GM21717 (cell line): Measurements from ENCODE around the gene IP6K1.
A peak's percentile ranks its signal among the peaks of the same experiment; 100 is the strongest.
"Not testable (repeated sequence)": the region's sequence is repeated elsewhere in the genome, so short reads cannot be mapped to it uniquely, and the experiment has no call there.

Experiments
- ATAC-seq: cut with Tn5 transposase; IDR thresholded peaks from one replicate; pipeline ENCODE4 v1.9.1; 2021; ENCODE audit warnings: mild to moderate bottlenecking, moderate library complexity; ENCODE audit not compliant: unreplicated experiment

Gene IP6K1

GRCh38 chr3:49690856-49691255 is 95.5 kb downstream of the IP6K1 start:
- ATAC-seq, result not testable (repeated sequence)

DNA sequence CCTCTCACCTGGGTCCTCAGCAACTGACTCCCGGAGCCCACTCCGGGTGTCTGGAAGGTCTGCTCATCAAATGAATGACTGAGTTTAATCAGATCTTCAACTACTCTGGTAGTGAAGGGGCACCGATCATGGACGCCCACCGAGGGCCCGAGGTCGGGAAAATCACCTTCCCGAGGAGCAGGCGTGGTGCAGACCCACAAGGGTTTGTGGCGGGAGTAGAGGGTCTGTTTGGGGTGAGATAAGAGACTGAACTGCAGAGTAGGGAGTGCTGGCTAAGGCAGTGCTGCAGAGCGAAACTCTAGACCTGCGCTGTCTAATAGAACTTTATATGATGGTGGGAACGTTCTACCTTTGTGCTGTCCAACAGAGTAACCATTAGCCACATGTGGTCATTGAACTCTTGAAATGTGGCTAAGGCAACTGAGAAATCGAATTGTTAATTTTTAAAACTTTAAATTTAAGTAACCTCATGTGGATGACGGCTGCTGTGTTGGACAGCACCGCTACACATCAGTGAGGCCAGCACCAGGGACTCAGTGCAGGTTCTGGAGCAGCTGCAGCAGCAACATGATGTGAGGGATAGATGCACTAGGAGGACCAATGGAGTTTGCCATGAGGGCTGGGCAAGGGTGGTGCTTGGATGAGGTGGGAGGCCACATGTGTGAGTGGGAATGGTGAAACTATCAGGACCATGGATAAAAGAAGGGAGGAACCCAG is 96.3 kb downstream of the IP6K1 start:
- ATAC-seq, result not testable (repeated sequence)

GRCh38 chr3:49689046-49689907 is 97.1 kb downstream of the IP6K1 start, which contains the start of the genes MST1 and RNF123:
TSS of gene MST1 (minus strand) at chr3:49689474. CDS start at chr3:49688691, 783 bp downstream.
TSS of gene RNF123 (plus strand) at chr3:49689557. CDS start at chr3:49691166, 1,609 bp downstream.
- peak; percentile 43 for ATAC-seq

DNA sequence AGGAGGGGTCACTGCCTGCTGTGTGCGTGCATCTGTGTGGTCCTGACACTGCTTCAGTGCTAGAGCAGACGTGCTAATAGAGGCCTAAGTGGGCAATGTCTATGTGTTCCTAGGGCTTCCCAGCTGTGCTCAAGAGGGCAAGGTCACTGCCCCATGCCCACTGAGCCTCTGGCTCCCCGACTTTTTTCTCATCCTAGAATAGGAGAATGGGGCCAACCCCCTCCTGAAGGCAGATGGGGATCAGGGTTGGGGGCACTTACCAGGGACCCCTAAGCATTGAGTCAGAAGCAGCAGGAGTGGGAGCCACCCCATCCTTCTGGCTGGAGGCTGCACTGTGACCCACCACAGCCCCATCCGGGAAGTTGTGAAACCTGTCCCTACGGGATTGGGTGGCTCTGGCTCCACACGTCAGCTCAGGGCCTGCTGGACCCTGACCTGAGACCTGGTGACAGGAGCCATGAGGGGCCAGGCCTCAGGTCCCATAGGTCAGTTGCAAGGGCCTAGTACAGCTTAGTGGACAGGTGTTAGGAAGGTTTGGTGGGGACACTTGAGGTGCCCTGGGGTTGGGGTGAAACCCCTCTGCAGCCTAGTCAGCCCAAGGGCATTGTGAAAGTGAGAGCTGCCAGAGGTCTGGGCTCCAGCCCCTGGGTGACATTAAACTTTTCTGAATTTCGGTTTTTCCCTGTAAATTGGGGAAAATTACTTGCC is 97.8 kb downstream of the IP6K1 start:
- ATAC-seq, result peak; percentile 3

DNA sequence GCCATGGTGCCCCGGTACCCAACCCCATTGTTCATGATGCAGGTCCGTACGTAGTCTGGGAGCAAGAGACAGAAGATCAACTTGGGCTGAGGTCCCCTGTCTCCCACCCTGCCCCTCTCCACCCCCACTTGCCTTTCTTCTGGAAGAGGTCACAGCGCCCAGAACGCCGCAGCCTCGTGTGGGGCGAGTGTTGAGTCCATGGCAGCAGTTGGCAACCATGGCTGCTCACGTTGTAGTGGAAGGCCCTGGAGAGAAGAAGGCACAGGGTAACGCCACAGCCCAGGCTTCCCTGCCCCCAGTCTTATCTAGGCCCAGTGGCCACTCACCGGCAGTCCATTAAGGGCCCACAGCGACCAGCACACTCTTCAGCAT is 98.9 kb downstream of the IP6K1 start:
- ATAC-seq, result not testable (repeated sequence)

GRCh38 chr3:49686769-49687423 is 99.4 kb downstream of the IP6K1 start:
- not testable (repeated sequence) for ATAC-seq

DNA sequence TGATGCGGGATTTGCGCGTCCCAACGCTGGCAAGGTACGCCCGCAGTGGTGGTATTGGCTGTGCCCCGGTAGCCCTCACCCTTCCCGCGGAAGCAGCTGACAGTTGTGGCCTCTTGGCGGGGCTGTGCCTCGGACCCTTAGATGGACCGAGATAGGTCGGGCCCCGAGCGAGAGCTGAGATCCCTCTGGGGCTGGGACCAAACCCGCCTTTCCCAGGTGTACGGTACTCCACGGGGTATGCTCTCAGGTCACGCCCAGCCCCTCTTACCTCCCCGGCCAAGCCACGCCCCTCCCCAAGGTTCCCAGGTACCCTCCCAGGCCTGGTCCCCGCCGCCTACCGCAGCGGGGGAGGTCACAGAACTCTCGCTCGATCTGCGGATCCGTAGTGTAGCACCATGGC is 100.0 kb downstream of the IP6K1 start:
- not testable (repeated sequence) for ATAC-seq

DNA sequence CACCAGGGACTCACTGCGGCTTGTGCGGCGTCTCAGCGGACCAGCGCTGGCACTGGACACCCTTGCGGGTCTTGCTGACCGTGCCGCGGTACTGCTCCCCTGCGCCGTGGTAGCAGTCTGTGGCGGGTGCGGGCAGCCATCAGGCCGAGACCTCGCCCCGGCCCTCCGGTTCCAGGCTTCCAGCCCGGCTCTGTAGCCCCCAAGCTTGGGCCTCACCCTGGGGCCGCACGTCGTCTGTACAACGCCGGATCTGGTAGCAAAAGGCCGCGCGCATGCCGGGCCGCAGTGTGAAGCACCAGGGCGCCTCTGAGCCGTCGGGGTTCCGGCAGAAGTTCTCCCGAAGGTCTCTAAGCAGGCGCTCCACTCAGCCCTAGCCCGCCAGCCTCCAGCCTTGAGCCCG is 100.5 kb downstream of the IP6K1 start:
- ATAC-seq, result not testable (repeated sequence)

- ATAC-seq, result not testable (repeated sequence)
Measured at GRCh38 chr3:49685103-49685502, 101.2 kb downstream of the IP6K1 start.

DNA sequence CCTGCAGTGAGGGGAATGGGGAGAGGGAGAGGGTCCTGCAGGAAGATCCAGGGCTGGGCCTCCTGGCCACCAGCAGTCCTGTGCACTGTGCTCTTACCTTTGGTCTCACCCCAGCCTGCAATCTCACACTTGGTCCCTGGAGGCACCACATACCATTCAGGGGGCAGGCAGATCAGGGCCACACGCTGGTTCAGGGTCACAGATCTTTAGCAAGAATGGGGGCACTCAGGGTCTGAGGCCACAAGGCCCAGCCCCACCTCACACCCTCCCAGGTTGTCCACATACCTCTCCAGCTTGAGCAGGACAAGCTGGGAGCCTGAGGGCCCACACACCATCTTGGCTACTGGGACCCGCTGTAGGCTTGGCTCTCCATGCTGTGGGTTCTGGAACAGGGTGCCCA is 101.9 kb downstream of the IP6K1 start:
- ATAC-seq, result not testable (repeated sequence)

GRCh38 chr3:49683162-49683561 is 103.2 kb downstream of the IP6K1 start:
- no peak for ATAC-seq

DNA sequence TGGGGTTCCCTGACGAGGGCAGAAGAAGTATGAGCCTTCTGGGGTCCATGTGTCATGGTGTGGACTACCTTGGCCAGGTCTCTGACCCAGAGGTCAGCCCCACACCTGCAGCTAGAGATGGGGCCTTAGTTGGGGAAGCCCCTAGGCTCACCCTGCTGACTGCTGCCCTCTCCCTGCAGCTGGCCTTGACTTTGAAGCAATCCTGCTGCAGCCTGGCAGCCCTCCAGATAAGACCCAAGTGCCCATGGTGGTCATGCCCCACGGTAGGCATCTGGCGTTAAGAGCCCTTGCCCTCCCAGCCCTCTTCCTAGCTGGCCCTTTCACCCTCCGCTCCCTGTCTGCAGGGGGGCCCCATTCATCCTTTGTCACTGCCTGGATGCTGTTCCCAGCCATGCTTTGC is 104.8 kb downstream of the IP6K1 start:
- ATAC-seq, result no peak

DNA sequence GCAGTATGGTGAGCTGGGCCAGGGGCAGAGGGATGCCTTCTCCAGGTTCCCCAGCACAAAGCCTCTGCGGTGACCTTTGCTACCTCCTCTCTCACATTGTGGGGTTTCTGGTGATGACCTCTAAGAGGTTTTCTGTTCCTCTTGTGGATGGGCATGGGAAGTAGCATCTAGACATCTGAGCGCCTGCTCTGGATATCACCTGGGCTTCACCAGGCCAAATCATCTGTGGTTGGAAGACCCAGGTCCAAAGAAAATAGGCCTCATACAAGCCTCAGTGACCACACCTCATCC is 105.2 kb downstream of the IP6K1 start:
- ATAC-seq, result no peak

- no peak for ATAC-seq
Measured at GRCh38 chr3:49680493-49681231, 105.7 kb downstream of the IP6K1 start.

GRCh38 chr3:49675912-49676311 is 110.4 kb downstream of the IP6K1 start:
- ATAC-seq, result no peak

- peak; percentile 6 for ATAC-seq
Measured at GRCh38 chr3:49674497-49674983, 111.8 kb downstream of the IP6K1 start.
